ENCODE data around the gene PRC1. TPM values are rescaled to one million over a fixed set of nuclear protein-coding genes. Genes with fewer than 3 reads are reported as not detected.

The PRC1 gene
- total RNA-seq, 4 donors from 2014 or later: 4.0 to 5.8 (median 4.6) TPM

GRCh38 chr15:90945091-90945490, 49.2 kb downstream of the PRC1 start:
- DNase-seq (ENCODE audit: extremely low spot score): no peak
- Histone ChIP-seq H3K27ac (replicated peaks in 1 of 4) (no peak overlapping the region), H3K4me1 (no peaks in the 10 kb centered on the region), H3K4me3 (no peak overlapping the region), H3K9me3 (no peaks in the 10 kb centered on the region), H3K27me3 (no peaks in the 10 kb centered on the region), H3K36me3 (peaks cover 92 to 100% (median 100%) of the 10 kb centered on the region in 4 donors)
- no peak for TF ChIP-seq POLR2A (IDR thresholded peaks at IDR 0.05; ENCODE audit: low read depth)
- no peak for TF ChIP-seq EP300 (IDR thresholded peaks at IDR 0.05)
- TF ChIP-seq CTCF (IDR thresholded peaks at IDR 0.05): no peak
- no peak for TF ChIP-seq POLR2AphosphoS5 (IDR thresholded peaks at IDR 0.05)
- intact Hi-C loops (cut with DNase I): no loop called here
- WGBS: 81% methylated on average over 7 of the region's 7 CpGs

GRCh38 chr15:90942354-90943120, 51.8 kb downstream of the PRC1 start:
- Histone ChIP-seq H3K27me3 (no peaks in the 10 kb centered on the region), H3K4me3 (no peak overlapping the region), H3K36me3 (peaks cover 90 to 100% (median 97%) of the 10 kb centered on the region in 4 donors), H3K27ac (replicated peaks in 1 of 4) (no peak overlapping the region), H3K4me1 (no peaks in the 10 kb centered on the region), H3K9me3 (no peaks in the 10 kb centered on the region)
- no peak for DNase-seq (ENCODE audit: extremely low spot score)
- WGBS: 93% methylated on average over 12 of the region's 12 CpGs
- no peak for TF ChIP-seq CTCF (IDR thresholded peaks at IDR 0.05)
- TF ChIP-seq POLR2AphosphoS5 (IDR thresholded peaks at IDR 0.05): no peak
- TF ChIP-seq EP300 (IDR thresholded peaks at IDR 0.05): no peak
- no peak for TF ChIP-seq POLR2A (IDR thresholded peaks at IDR 0.05; ENCODE audit: low read depth)
- intact Hi-C loops (cut with DNase I): no loop called here

GRCh38 chr15:90941038-90941437, 53.3 kb downstream of the PRC1 start:
- Histone ChIP-seq H3K4me1 (peaks cover 8 to 12% (median 11%) of the 10 kb centered on the region in 4 donors), H3K4me3 (no peak overlapping the region), H3K27me3 (no peaks in the 10 kb centered on the region), H3K9me3 (no peaks in the 10 kb centered on the region), H3K36me3 (peaks cover 75 to 93% (median 89%) of the 10 kb centered on the region in 4 donors), H3K27ac (replicated peaks in 1 of 4) (no peak overlapping the region)
- WGBS: 95% methylated on average over 4 of the region's 4 CpGs
- intact Hi-C loops (cut with DNase I): no loop called here
- TF ChIP-seq POLR2AphosphoS5 (IDR thresholded peaks at IDR 0.05) (no peak), CTCF (IDR thresholded peaks at IDR 0.05) (no peak), EP300 (IDR thresholded peaks at IDR 0.05) (no peak), POLR2A (IDR thresholded peaks at IDR 0.05; ENCODE audit: low read depth) (no peak)
- DNase-seq (ENCODE audit: extremely low spot score): no peak

- TF ChIP-seq EP300 (IDR thresholded peaks at IDR 0.05) (no peak), POLR2A (IDR thresholded peaks at IDR 0.05; ENCODE audit: low read depth) (no peak), CTCF (IDR thresholded peaks at IDR 0.05) (no peak), POLR2AphosphoS5 (IDR thresholded peaks at IDR 0.05) (no peak)
- no peak for DNase-seq (ENCODE audit: extremely low spot score)
- H3K4me1 ChIP-seq: peaks cover 15 to 22% (median 19%) of the 10 kb centered on the region in 4 donors
- no peak overlapping the region for H3K27ac ChIP-seq (replicated peaks in 1 of 4)
- no peaks in the 10 kb centered on the region for H3K27me3 ChIP-seq
- H3K9me3 ChIP-seq: no peaks in the 10 kb centered on the region
- 98% methylated on average over 5 of the region's 7 CpGs for whole genome bisulfite sequencing
- H3K36me3 ChIP-seq: peaks cover 62 to 80% (median 76%) of the 10 kb centered on the region in 4 donors
- no peak overlapping the region for H3K4me3 ChIP-seq
- intact Hi-C loops (cut with DNase I): no loop called here
Measured at GRCh38 chr15:90939756-90940155, 54.6 kb downstream of the PRC1 start.
